ENCODE measurements around the gene OR51T1.

OR51T1 gene

DNA sequence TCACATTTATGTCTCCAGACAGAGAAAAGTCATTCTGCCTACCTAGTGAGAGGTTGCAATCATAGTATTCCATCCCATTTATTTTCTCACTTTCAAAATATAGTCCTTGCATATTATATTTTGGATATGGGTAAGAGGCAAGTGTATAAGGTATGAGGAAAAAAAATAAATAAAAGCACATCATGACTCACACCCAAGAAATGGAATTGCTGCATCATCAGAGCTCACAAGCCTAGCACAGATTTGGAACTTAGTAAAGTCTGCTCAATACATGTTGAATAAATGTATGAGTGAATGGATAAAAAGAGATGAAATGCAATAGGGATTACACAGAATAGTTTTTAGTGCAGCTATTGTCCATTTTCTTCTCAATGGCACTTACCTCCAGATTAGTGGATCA, 44.9 kb downstream of the OR51T1 start:
- no peak overlapping the region for H3K9ac ChIP-seq (ENCODE audit: low read depth, low read length)
- no peaks in the 10 kb centered on the region for H4K20me1 ChIP-seq (ENCODE audit: insufficient read depth, low read length)
- H3K9me3 ChIP-seq (ENCODE audit: insufficient read depth, low read length, severe bottlenecking) = no peaks in the 10 kb centered on the region
- peaks cover 8% of the 10 kb centered on the region for H3K27me3 ChIP-seq (ENCODE audit: insufficient read depth, low read length, poor library complexity)
- H3K27ac ChIP-seq (ENCODE audit: low read length) = no peak overlapping the region
- H2AFZ ChIP-seq (ENCODE audit: low read depth, low read length) = no peak overlapping the region
- no peaks in the 10 kb centered on the region for H3K79me2 ChIP-seq (ENCODE audit: insufficient read depth, low read length)
- DNase-seq = no peak
- ATAC-seq (ENCODE audit: insufficient read depth, low read depth) = no peak
- H3K4me1 ChIP-seq (ENCODE audit: insufficient read depth, low read length) = no peaks in the 10 kb centered on the region
- no peaks in the 10 kb centered on the region for H3K36me3 ChIP-seq (ENCODE audit: insufficient read depth, low read length)
- no peak overlapping the region for H3K4me2 ChIP-seq (ENCODE audit: insufficient read depth, low read length)
- no peak for TF ChIP-seq EZH2 (IDR thresholded peaks at IDR 0.05; ENCODE audit: borderline replicate concordance, low read depth, low read length, severe bottlenecking)
- no peak overlapping the region for H3K4me3 ChIP-seq (ENCODE audit: low read depth in 1 of 2, low read length in 2 of 2)
